Ishikawa (cell line): ENCODE results near the gene FTO.

ENCODE experiments used
- CEBPB ChIP-seq: IDR thresholded peaks from 2 replicates; pipeline ENCODE4 v1.6.1; 2012
- EGR1 ChIP-seq: IDR thresholded peaks from 2 replicates; pipeline ENCODE4 v1.6.1; 2012
- EP300 ChIP-seq: IDR thresholded peaks from 2 replicates; pipeline ENCODE4 v1.6.1; 2012; ENCODE audit warnings: borderline replicate concordance
- FOXM1 ChIP-seq: IDR thresholded peaks from 2 replicates; pipeline ENCODE4 v1.6.1; 2012; ENCODE audit warnings: low read depth, borderline replicate concordance
- MAX ChIP-seq: IDR thresholded peaks from 2 replicates; pipeline ENCODE4 v1.6.1; 2012
- RAD21 ChIP-seq: IDR thresholded peaks from 2 replicates; pipeline ENCODE4 v1.6.1; 2012; ENCODE audit warnings: low read depth
- REST ChIP-seq: IDR thresholded peaks from 2 replicates; pipeline ENCODE4 v1.6.1; 2012; ENCODE audit warnings: low read depth, mild to moderate bottlenecking
- TAF1 ChIP-seq: IDR thresholded peaks from 2 replicates; pipeline ENCODE4 v1.6.1; 2012; ENCODE audit warnings: low read depth, mild to moderate bottlenecking
- TCF12 ChIP-seq: IDR thresholded peaks from 2 replicates; pipeline ENCODE4 v1.6.1; 2012; ENCODE audit warnings: low read depth
- USF1 ChIP-seq: IDR thresholded peaks from 2 replicates; pipeline ENCODE4 v1.6.1; 2012
- YY1 ChIP-seq: IDR thresholded peaks from 2 replicates; pipeline ENCODE4 v1.6.1; 2012; ENCODE audit warnings: low read depth
- ZBTB7A ChIP-seq: IDR thresholded peaks from 2 replicates; pipeline ENCODE4 v1.6.1; 2012; ENCODE audit warnings: low read depth

GRCh38 chr16:54007504-54007903, 303.5 kb downstream of the FTO start:
- TF ChIP-seq ZBTB7A = no peak
- TF ChIP-seq CEBPB = no peak
- TF ChIP-seq REST = no peak
- no peak for TF ChIP-seq TCF12
- no peak for TF ChIP-seq EGR1
- TF ChIP-seq TAF1 = no peak
- no peak for TF ChIP-seq MAX
- TF ChIP-seq USF1 = no peak
- TF ChIP-seq EP300 = no peak
- no peak for TF ChIP-seq YY1
- no peak for TF ChIP-seq FOXM1
- TF ChIP-seq RAD21 = no peak
